ACHN (cell line): Measurements from ENCODE around the gene MMUT.
"Not testable (repeated sequence)": the region's sequence is repeated elsewhere in the genome, so short reads cannot be mapped to it uniquely, and the experiment has no call there.

Source experiments
- DNase-seq: peaks from one replicate; pipeline ENCODE4 v3.0.0-alpha.2; 2015
- in situ Hi-C: cut with HindIII; loops from 2 replicates; pipeline ENCODE4 v1.10.0; 2017; ENCODE audit warnings: low sequenced_read_pairs, low pct_ligation_motif_present, low pct_unique_long_range_greater_than_20kb

MMUT gene

GRCh38 chr6:49462927-49463611 lies at the start of gene MMUT, which contains the start of gene CENPQ:
MMUT (minus strand) TSS chr6:49463253; CDS start chr6:49459466, 3,787 bp downstream.
CENPQ (plus strand) TSS chr6:49463370; CDS start chr6:49470177, 6,807 bp downstream.
- peak; percentile 94 for DNase-seq
- in situ Hi-C loops = no loop called here

- in situ Hi-C loops = no loop called here
- DNase-seq = no peak
Measured at GRCh38 chr6:49509342-49509741, 46.3 kb upstream of the MMUT start.

DNA sequence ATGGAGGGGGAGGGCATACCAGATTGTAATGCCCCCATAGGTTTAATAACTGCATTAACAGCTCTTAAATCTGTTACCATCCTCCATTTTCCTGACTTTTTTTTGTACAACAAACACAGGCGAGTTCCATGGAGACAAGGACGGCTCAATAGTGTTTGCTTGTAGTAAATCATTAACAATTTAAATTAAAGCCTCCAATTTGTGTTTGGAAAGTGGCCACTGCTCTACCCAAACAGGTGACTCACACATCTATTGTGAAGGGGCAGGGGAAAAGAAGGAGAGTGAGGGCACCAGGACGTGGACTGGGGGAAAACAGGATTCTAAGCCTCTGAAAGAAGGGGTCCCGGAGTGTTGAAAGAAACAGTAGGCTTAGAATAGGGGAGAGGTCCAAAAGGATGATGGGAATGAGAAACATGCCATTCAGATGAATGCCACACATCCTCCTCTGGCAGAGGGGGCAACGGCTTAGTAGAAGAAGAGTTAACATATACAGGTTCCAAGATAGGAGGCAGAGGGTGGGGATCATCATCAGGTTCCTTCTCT lies 43.6 kb upstream of the MMUT start:
- in situ Hi-C loops = no loop called here
- DNase-seq = no peak

DNA sequence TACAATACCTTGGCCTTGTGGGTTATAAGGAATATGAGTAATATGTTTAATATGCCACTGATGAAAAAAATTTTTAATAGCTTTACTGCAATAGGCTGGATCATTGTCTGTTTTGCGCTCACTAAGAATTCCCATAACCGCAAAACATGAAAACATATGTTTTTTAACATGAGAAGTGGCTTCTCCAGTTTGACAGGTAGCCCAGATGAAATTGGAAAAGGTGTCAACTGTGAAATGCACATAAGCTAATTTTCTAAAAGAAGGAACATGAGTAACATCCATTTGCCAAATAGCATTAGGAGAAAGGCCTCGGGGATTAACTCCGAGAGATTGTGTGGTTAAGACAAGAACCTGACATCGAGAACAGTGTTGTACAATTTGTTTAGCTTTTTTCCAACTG lies 41.6 kb upstream of the MMUT start:
- no peak for DNase-seq
- in situ Hi-C loops = no loop called here

DNA sequence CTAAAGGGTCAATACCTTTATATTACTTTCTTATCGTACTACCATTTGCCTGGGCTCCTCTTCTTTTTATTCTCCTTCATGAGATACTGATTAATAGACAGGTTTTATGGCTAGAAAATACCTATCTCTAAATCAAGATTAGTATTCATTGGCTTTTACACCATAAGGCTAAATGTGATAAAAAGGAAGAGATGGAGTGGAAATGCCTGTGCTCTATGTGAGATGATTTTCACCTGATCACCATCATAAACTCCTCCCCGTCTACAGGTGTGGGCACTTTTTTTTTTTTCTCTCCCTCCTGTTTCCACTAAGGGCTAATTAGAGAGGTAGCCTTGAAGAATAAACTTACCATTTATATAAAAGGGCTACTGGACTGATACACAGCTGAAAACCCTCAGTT lies 36.6 kb upstream of the MMUT start, which contains the start of gene GLYATL3:
TSS of gene GLYATL3 (plus strand) at position 301 of the 400 bp plus-strand sequence. CDS start 12,068 bp downstream, outside the sequence.
- in situ Hi-C loops = no loop called here
- DNase-seq = no peak

DNA sequence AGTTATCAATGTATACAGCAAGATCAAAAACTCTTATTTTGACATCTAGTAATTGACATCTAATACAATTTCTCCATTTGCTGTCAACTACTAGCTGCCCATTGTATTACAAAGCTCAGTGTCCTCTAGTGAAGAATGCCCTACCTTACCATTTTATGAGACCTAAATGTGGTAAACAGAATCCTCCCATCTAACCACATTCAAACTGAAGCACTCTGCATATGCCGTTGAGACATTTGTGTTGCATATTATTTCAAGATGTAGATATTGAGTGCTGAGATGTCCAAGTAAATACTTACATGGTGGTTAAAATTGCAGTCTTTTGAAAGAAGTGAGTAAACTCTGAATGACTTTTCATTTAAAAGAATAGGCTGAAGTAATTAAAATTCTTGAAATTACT lies 36.1 kb upstream of the MMUT start:
- in situ Hi-C loops = no loop called here
- DNase-seq = no peak

DNA sequence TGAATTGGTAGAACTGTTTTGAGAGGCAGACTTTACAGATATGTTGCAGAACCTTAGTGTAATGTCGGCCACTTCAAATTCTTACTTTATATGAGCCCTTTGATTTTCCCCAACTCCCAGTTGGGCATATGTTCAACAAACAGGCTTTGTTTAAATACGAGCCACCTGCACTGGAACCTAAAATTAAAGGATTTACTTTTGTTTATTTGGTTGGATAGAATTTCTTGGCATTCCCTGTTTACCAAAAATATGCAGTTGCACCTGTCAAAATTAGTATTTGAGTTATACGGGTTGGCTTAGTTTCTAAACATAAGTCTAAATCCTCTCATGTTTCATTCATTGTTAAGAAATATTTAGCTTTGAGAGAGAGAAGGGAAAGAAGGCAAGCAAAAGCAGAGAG lies 34.3 kb upstream of the MMUT start:
- in situ Hi-C loops = no loop called here

GRCh38 chr6:49490633-49491032 lies 27.6 kb upstream of the MMUT start:
- no peak for DNase-seq
- in situ Hi-C loops = no loop called here

More for the DNA sequence above, 34.3 kb upstream of the MMUT start:
- DNase-seq = no peak

GRCh38 chr6:49483380-49483779 lies 20.3 kb upstream of the MMUT start:
- DNase-seq, in situ Hi-C loops: not testable (repeated sequence)

DNA sequence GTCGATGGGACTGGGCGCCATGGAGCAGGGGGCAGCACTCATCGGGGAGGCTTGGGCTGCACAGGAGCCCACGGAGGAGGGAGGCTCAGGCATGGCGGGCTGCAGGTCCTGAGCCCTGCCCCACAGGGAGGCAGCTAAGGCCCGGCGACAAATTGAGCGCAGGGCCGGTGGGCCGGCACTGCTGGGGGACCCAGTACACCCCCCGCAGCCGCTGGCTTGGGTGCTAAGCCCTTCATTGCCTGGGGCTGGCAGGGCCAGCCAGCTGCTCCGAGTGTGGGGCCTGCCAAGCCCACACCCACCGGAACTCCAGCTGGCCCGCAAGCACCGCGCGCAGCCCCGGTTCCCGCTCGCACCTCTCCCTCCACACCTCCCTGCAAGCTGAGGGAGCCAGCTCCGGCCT lies 18.8 kb upstream of the MMUT start:
- DNase-seq, in situ Hi-C loops: not testable (repeated sequence)

DNA sequence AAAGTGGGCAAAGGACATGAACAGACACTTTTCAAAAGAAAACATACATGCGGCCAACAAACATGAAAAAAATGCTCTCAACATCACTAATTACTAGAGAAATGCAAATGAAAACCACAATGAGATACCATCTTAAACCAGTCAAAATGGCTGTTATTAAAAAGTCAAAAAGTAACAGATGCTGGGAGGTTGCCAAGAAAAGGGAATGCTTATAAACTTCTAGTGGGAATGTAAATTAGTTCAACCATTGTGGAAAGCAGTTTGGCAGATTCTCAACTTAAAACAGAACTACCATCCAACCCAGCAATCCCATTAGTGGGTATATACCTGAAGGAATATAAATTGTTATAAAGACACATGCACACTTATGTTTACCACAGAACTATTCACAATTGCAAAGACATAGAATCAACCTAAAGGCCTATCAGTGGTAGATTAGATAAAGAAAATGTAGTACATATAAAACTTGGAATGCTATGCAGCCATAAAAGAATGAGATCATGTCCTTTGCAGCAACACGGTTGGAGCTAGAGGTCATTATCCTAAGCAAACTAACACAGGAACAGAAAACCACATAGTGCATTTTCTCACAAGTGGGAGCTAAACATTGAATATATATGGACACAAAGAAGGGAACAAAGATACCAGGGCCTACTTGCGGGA lies 16.4 kb upstream of the MMUT start:
- in situ Hi-C loops = no loop called here
- no peak for DNase-seq

- DNase-seq, in situ Hi-C loops: not testable (repeated sequence)
Measured at GRCh38 chr6:49476564-49476963, 13.5 kb upstream of the MMUT start.

GRCh38 chr6:49468042-49468441 lies 5.0 kb upstream of the MMUT start:
- in situ Hi-C loops = no loop called here
- DNase-seq = no peak

- in situ Hi-C loops = no loop called here
- DNase-seq = no peak
Measured at GRCh38 chr6:49464691-49465090, 1.6 kb upstream of the MMUT start.

DNA sequence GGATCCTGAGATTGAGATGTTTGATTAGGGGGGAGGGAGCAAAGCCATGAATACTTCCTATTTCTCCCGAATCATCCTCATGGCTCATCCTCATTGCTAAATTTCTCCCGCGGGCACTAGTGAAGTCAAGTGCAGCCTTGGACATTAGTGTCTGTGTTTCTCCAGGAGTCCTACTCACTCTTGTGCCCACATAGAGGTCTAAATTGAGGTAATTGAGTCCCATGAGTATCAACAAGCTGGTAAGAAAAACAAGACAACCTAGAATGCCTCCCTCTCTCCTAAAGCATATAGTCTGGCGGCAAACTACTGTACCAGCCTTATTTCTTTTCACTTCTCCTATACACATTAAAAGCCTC lies 537 bp upstream of the MMUT start:
- in situ Hi-C loops = no loop called here
- DNase-seq = peak; percentile 4

GRCh38 chr6:49462599-49462926 lies 490 bp downstream of the MMUT start:
- in situ Hi-C loops = no loop called here

DNA sequence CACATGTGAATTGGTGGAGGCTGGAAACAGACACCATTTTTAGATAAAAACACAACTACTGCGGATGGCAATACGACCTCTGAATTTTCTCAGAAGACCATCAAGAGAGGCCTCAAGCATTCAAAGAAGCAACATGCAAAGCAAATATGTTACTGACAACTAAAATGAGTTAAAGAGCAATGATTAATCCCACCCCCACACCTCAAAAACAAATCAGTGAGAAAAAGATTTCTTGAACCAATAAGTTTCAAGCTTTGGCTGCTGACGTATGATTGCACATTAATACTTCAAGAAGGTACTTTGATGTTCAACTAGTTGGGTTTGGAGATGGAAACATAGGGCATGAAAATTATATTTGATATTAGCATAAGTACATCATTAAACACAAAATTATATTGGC lies 982 bp downstream of the MMUT start:
- in situ Hi-C loops = no loop called here
- DNase-seq = peak; percentile 6

More at GRCh38 chr6:49462599-49462926, 490 bp downstream of the MMUT start:
- DNase-seq = no peak

GRCh38 chr6:49457771-49458170 lies 5.3 kb downstream of the MMUT start:
- DNase-seq = peak; percentile 10
- in situ Hi-C loops = no loop called here

- in situ Hi-C loops = no loop called here
- DNase-seq = no peak
Measured at GRCh38 chr6:49454787-49455709, 8.0 kb downstream of the MMUT start.
